Measurements from ENCODE around the gene EHD1. TPM values are rescaled to one million over a fixed set of nuclear protein-coding genes. Genes with fewer than 3 reads are reported as not detected.

EHD1 gene
- total RNA-seq, 4 donors from 2014 or later: 35.2 to 93.9 (median 42.6) TPM

DNA sequence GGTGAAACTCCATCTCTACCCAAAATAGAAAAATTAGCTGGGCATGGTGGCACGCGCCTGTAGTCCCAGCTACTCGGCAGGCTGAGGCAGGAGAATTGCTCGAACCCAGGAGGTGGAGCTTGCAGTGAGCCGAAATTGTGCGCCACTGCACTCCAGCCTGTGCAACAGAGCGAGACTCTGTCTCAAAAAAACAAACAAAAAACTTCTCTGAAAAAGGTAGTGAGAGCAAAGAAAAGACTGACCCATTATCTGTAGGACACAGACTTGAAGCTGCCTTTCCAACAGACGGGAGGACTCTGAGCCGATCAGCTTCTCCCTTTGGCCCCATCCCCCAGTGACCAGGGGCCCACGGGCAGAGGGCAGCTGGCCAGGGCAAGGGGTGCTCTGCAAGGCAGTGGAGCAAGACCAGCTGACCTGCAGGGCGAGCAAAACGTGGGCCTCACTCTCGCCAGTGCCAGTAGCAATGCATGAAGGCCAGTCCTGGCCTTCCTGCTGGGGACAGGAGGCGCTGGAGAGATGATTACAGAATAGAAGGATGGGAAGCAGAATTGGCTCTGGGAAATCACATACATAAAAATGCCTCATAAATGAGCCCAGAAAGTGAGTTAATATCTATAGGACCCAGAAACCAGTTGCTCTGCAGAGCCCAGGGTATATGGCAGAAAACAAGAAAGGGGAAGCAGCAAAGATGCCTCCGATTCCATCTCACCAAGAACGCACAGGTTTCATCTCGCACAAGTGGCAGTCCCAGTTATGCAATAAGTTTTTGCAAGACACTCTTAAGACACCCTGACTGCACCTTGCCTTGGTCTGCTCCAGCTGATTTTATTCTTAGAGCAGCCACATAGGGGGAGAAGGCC, 2.8 kb downstream of the EHD1 start:
- 63 to 67% methylated on average over 17 of the region's 17 CpGs for WGBS, 2 donors
- H3K27me3 ChIP-seq: no peaks in the 10 kb centered on the region
- DNase-seq (ENCODE audit: low spot score in 2 of 2): no peak
- peak overlapping the region in 3 of 4 donors; percentile 69 to 99 (median 92) for H3K4me3 ChIP-seq
- H3K36me3 ChIP-seq: peaks cover 0 to 29% (median 0%) of the 10 kb centered on the region in 3 donors
- H3K4me1 ChIP-seq: peaks cover 5 to 86% (median 71%) of the 10 kb centered on the region in 4 donors
- no peaks in the 10 kb centered on the region for H3K9me3 ChIP-seq
- TF ChIP-seq POLR2A (IDR thresholded peaks at IDR 0.05): no peak
- TF ChIP-seq, protein P1, sequence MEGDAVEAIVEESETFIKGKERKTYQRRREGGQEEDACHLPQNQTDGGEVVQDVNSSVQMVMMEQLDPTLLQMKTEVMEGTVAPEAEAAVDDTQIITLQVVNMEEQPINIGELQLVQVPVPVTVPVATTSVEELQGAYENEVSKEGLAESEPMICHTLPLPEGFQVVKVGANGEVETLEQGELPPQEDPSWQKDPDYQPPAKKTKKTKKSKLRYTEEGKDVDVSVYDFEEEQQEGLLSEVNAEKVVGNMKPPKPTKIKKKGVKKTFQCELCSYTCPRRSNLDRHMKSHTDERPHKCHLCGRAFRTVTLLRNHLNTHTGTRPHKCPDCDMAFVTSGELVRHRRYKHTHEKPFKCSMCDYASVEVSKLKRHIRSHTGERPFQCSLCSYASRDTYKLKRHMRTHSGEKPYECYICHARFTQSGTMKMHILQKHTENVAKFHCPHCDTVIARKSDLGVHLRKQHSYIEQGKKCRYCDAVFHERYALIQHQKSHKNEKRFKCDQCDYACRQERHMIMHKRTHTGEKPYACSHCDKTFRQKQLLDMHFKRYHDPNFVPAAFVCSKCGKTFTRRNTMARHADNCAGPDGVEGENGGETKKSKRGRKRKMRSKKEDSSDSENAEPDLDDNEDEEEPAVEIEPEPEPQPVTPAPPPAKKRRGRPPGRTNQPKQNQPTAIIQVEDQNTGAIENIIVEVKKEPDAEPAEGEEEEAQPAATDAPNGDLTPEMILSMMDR (IDR thresholded peaks at IDR 0.05): no peak
- TF ChIP-seq EP300 (IDR thresholded peaks at IDR 0.05): no peak
- H3K27ac ChIP-seq: peak overlapping the region; percentile 49 to 98 (median 91)

DNA sequence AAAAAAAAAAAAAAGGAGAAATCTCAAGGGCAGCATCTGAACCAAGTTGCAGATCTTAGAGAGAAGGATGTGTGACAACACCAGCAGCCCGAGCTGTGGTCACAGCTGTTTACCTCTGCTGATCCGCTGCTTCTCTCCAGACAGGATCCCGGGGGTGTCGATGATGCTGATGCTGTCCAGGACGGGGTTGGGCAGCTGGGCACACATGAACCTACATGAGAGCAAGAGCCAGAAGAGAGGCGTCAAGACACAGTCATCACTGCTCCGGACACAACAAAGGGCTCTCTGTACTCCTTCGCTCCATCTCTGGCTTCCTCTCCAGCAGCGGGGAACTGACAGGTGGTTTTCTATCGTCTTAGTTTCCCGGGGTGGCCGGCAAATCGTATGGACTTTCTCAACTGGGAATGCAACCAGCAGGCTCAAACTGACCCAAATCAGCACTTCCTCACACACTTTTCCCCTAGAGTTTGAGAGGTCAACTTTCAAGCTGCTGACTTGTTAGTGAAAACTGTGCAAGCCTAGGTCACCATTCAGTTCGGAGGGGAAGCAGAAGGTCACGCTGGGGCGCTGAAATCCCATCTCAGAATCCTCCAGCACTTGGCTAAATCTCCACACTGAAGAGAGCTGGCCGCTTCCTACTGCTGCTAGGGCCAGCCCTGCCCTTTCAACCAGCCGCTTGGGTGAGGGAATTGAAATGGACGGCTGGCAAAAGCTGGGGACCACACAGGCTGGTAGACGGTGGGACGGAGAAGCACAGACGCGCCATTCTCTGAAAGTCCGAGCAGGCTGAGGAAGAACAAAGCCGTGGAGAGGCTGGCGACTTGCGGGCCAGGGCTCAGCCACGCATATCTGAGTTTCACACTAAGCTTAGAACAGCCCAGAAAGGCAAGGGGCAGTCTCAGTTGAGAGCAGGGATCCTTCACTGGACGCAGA, 3.8 kb downstream of the EHD1 start:
- 39 to 44% methylated on average over 28 to 29 of the region's 29 CpGs for whole genome bisulfite sequencing, 2 donors
- Histone ChIP-seq H3K9me3 (no peaks in the 10 kb centered on the region), H3K36me3 (peaks cover 0 to 29% (median 0%) of the 10 kb centered on the region in 3 donors), H3K4me3 (peak overlapping the region in 1 of 4 donors; percentile 92), H3K27ac (peak overlapping the region; percentile 49 to 98 (median 91)), H3K27me3 (no peaks in the 10 kb centered on the region), H3K4me1 (peaks cover 4 to 86% (median 72%) of the 10 kb centered on the region in 4 donors)
- TF ChIP-seq EP300 (IDR thresholded peaks at IDR 0.05): peak in 1 of 2 donors; percentile 57
- TF ChIP-seq, protein P1 (IDR thresholded peaks at IDR 0.05): no peak
- TF ChIP-seq POLR2A (IDR thresholded peaks at IDR 0.05): peak in 1 of 2 donors; percentile 16
- DNase-seq (ENCODE audit: low spot score in 2 of 2): peak in 1 of 2 donors; percentile 63

GRCh38 chr11:64872790-64873488, 5.5 kb downstream of the EHD1 start:
- WGBS, 2 donors: 72 to 81% methylated on average over 8 of the region's 8 CpGs
- Histone ChIP-seq H3K36me3 (peaks cover 0 to 29% (median 0%) of the 10 kb centered on the region in 3 donors), H3K27ac (peak overlapping the region in 3 of 4 donors; percentile 60 to 98 (median 88)), H3K4me3 (no peak overlapping the region), H3K9me3 (no peaks in the 10 kb centered on the region), H3K27me3 (no peaks in the 10 kb centered on the region), H3K4me1 (peaks cover 4 to 97% (median 81%) of the 10 kb centered on the region in 4 donors)
- TF ChIP-seq POLR2A (IDR thresholded peaks at IDR 0.05) (no peak), EP300 (IDR thresholded peaks at IDR 0.05) (no peak)
- TF ChIP-seq, protein P1 (IDR thresholded peaks at IDR 0.05): no peak
- no peak for DNase-seq (ENCODE audit: low spot score in 2 of 2)

GRCh38 chr11:64871492-64871891, 6.9 kb downstream of the EHD1 start:
- no peaks in the 10 kb centered on the region for H3K27me3 ChIP-seq
- H3K4me1 ChIP-seq: peaks cover 4 to 90% (median 72%) of the 10 kb centered on the region in 4 donors
- no peak for DNase-seq (ENCODE audit: low spot score in 2 of 2)
- 55 to 63% methylated on average over 3 of the region's 3 CpGs for WGBS, 2 donors
- TF ChIP-seq EP300 (IDR thresholded peaks at IDR 0.05) (no peak), POLR2A (IDR thresholded peaks at IDR 0.05) (no peak)
- TF ChIP-seq, protein P1 (IDR thresholded peaks at IDR 0.05): no peak
- H3K27ac ChIP-seq: peak overlapping the region in 3 of 4 donors; percentile 60 to 98 (median 87)
- no peaks in the 10 kb centered on the region for H3K9me3 ChIP-seq
- H3K36me3 ChIP-seq: peaks cover 0 to 29% (median 0%) of the 10 kb centered on the region in 3 donors
- H3K4me3 ChIP-seq: no peak overlapping the region
